Measurements from ENCODE around the gene BCL6.

BCL6 gene

DNA sequence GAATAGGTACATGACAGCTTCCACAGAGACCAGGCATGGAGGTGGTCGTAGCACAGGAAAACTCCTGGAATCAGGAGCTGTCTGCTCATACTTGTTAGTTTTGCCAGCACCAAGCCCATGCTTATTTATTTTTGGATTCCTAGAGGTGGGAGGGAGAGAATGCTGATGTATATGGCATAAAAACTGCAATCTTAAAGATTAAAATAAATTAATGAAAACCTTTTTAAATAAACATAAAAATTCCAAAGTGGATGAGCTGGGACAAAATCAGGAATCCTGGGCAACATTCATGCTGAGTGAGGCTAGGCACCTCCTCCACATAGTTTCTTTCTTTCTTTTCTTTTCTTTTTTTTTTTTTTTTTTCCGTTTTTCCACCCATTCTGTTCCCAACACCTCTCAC, 14.3 kb upstream of the BCL6 start:
- no peak for DNase-seq (ENCODE audit: low read depth)

DNA sequence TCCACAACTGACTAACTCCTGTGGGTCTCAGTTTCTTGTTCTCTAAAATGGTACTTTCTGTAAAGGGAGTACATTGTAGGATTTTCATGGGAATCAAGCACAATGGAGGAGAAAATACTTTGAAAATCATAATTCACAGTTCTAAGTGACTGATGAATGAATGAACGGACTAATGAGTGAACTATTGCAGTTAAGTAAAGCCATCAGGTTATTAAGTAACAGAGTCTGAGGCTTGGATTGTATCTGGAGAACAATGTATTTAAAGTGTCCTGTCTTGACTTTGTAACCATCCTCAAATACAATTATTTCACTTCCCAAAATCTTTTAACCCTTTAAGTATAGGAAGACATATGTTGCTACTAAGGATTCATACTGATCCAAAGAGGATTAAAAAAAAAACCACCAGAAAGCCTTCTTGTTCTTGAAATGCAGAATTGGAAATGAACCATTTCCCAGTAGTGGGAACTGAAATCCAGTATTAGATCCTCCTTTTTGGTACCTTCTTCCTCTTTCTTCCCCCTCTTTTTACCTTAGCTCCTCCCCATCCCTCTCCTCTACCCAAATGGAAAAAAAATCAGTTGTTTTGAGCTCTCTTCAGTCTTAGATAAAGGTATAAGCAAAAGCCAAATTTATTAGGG, 13.2 kb upstream of the BCL6 start:
- no peak for DNase-seq (ENCODE audit: low read depth)

DNA sequence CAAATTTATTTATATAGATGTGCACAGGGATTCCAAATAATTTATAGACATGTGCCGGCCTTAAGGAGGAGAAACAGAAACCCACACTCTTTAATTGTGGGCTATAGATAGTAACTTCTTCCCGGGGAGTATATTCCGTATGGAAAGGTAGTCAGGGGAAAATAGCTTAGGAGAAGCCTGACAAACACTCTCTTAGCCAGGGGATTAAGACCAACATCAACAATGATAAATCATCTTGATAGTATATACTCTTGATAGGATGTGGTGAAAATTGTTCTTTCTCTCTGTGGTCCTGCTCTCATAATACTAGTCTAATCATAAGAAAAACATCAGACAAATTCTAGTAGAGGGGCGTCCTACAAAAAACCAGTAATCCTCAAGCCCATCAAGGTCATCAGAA, 8.2 kb upstream of the BCL6 start:
- no peak for DNase-seq (ENCODE audit: low read depth)

DNA sequence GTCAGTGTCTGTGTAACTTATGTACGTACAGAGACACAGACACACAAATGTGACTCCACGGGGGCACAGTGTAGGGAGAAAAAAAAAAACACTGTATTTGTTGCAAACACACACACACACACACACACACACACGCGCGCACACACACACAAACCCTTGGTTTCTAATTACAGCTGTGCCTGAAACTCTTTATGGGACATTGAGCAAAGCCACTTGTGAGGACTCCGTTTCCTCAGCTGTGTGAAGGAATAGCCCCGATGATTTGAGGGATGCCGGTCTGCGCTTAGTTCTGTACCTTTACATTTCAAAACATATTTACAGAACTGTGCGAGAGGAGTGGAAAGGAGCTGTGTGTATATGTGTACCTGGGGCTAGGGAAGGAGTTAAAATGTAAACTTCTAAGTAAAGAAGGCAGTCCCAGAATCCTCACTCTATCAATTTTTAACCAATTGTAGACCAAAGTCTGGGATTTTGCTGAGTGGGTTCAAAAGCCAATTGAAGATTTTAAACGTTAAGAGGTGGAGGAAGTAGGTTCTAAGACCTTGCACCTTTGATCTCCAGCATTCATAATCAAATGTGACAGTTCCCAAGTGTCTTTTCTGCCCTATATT, 5.3 kb upstream of the BCL6 start:
- DNase-seq (ENCODE audit: low read depth), result no peak

DNA sequence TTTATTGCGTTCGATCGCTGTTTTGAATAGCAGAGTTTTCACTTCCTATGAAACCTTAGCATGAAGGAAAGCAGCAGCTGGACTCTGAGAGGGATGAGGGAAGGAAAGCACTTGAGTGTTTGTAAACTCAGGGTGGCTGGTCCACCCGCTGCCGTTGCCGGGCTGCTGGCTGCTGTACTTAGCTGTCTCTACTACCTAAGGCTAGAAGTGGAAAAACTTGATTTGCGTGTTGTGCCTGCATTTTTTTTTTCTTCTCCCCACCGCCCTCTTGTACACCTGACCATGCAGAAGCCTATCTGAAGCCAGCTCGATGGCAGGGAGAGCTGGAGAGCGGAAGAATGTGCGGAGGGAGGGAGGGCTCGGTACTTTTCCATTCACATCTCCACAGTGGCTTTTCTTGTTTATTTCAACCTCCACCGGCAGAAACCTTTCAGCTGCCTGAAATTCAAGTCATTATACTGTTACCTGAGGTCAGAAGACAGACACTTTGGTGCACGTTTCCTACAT, 4.8 kb upstream of the BCL6 start:
- DNase-seq (ENCODE audit: low read depth), result no peak

DNA sequence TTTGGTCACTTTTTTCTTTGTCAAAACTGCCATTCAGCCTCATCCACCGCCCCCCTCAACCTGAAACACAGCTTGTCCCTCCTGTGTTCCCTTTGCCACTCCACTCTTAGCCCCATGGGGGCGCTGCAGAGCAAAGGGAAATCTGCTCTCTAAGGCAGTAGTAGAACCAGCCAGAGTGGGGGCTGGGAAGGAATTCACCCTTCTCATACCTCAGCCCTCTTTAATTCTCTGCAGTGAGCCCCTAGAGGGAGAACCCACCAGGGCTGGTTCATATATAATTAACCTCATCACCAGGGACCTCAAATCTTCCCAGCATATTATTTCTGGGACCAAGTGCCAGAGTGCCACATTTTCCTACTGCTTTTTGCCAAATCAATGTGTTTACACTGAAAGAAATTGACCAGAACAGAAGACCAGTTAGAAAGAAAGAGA, 2.8 kb upstream of the BCL6 start:
- peak; percentile 71 for DNase-seq (ENCODE audit: low read depth)

DNA sequence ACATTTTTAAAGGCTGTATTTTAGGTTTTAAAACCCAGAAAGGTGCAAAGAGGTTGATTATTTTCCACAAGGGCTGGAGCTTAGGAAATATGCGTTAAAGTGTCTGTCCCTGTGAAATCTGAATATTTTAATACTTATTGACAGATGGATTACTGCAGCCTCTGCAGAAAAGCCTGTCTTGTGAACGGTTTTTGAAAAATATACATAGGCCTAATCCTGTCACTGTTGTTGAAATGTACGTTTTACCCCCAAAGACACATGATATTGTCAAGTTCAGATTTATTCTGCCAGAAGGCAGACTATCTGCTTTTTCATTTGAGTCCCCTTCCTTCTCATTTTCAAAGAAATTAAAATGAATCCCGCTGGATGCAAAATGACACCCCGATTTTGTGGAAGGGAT, 2.2 kb upstream of the BCL6 start:
- DNase-seq (ENCODE audit: low read depth), result no peak

DNA sequence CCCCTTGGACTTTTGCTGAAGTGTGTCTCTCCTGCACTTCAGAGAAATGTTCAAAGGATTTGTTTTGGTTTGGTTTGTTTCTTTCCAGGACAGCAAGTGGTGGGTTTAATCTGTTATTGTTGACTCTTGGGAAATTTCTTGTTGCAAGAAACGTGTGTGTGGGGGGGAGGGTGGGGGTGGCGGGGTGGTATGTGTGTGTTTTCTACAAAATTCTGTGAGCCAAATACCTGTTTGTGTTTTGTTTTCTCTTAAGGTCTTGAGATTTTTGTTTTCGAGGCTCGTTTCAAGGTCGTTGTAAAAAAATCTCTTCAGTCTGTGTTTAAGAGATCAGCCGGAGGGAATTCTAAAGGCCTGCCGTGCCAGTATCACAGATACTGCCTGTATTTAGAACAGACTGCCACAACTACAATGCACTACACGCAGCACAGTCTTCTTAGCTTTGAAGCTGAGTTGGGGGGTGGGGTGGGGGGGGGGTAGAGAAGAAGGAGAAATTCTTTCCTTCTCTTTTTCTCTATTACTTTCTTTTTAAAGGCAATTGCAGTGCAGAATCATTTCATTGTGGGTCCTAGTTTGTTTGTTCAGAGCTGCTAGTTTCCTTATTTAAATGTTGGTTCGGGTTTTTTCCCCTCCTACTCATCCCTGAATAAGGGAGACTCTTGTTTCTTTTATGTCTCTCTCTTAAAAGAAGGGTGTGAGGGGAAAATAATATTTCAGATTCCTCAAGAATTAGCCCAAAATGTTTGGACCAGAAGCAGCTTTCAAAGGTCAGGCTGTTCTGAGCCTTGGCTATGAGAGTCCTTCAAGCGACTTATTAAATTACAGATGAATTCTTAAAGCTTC, 1.4 kb upstream of the BCL6 start:
- no peak for DNase-seq (ENCODE audit: low read depth)

DNA sequence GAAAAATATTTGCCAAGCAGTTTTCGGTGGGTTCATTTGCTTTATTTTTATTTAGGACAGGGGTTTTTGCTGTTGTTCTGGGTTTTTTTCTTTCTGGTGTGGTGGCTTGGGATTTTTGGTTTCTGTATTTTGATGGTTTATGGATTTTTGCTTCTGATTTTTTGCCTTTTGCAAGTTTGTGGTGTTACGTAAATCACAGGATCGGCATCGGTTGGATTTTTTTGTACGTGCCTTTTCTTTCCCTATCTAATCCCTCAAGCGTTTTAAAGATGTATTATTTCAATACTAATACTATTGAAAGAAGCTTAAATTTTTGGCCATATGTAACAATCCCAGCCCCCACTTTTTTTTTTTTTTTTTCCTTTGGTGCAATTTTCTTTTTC, 782 bp upstream of the BCL6 start:
- no peak for DNase-seq (ENCODE audit: low read depth)

DNA sequence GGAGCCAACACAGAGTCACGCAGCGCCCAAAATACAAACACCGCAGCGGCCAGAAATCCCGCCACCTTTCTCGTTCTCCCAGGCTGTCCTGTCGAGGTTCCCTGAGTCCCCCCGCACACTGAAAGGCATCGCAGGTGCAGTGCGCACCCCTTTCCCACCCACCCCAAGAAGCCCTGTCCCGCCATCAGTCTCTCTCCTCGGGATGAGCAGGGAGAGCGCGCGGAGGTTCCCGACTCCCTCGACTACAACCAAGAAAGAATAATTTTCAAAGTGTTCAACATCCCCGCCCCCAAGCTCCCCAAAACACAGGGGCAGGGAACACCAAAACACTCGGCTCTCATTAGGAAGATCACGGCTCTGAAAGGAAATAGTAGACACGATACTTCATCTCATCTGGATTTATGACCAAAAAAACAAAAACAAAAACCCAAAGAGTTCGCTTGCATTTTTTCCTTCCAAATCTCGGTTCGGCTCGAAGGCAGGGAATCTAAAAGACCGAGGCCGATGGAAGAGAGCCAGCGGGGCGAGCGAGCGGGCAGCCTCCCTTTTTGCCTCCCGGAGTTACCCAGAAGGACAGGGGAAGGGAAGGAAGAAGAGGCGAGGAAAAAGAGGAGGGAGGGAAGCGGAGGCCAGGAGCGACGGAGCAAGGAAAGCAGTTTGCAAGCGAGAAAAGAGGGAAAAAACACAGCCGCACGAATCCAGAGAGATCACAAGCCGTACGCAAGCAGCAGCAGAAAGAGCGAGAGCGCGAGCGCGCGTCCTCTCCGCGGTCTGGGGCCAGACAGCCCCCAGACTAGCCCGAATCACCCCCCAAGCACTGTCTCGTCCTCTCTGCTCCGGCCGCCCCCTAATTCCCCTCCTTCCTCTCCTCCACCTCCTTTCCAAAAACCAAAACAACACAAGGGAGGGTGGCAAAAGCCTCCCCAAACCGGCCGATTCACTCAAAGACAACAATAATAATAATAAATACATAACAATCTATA, 808 bp downstream of the BCL6 start:
- DNase-seq (ENCODE audit: low read depth), result peak; percentile 34

DNA sequence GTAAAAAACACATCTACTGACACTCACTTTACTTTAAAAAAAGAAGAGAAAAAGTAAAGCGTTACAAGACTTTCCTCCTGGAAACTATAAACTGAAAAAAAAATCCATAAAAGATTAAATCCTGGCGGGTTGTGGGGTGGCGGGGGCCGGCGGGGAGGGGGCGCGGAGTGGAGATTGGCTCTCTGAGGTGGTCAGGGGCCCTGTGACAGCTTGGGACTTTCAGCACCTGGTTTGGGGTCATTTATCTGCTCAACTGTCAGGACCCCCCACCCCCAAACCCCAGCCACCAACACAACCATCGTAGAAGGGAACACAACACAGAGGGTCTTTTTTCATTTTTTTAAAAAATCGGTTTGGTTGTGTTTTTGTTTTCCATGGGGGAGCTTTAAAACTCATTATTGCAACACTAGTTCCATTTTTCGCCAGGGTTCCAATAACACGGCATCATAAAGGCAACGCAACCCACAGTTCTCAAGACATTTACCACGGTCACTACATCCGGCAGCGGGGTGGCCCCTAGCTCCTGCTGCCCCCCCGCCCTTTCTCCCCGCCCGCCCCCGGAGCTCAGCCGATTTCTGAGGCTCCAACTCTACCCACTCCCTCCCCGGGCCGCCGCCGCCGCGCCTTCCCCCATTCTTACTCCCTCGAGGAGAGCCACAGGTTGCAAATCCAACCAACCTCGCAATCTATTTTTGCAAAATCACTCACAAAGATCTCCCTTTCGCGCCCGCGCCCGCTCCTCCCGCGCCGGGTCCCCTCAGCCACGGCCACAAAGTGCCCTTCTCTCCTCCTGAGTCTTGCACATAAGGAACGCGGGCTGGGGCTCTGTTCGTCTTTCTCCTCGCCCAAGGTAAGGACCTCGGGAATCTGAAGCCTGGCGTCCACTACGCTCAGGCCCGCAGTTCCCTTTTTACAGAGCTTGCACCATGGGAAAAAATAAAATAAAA, 1.8 kb downstream of the BCL6 start:
- peak; percentile 46 for DNase-seq (ENCODE audit: low read depth)

DNA sequence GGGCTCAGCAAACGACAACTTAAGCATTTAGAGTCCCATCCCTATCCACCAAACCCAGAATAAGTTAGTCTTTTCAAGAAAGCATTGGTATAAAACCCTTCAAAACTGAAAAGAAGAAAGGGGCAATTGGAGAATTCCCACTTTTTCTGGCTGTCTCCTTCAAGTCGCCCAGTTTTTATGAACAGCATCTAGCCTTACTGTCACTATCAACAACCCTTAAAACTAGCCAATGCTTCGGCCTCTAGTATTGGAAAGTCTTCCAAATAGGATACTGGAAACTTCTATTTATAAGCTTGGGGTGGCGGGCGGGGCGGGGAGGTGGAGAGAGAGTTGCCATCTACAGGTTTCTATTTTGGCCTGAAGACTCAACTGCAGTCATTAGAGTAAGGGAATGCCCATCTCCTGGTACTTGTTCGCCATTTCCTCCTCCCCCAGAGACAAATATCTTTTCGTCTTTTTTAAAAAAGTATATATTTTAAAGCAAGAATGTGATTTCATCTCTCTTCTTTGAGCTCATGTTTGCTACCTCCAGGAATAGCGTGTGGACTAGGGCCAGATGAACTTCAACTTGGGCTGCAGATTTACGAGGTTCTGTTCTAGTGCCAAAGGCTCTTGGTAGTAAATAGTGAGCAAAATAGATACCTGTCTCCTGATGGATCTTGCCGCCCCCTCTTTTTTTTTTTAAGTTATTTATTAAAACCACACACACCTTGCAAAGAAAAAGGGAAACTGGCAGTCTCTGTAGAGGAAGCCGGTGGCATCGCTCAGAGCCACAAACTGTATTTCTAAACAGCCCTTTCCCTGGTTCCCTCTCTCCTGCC, 2.7 kb downstream of the BCL6 start:
- DNase-seq (ENCODE audit: low read depth), result no peak

DNA sequence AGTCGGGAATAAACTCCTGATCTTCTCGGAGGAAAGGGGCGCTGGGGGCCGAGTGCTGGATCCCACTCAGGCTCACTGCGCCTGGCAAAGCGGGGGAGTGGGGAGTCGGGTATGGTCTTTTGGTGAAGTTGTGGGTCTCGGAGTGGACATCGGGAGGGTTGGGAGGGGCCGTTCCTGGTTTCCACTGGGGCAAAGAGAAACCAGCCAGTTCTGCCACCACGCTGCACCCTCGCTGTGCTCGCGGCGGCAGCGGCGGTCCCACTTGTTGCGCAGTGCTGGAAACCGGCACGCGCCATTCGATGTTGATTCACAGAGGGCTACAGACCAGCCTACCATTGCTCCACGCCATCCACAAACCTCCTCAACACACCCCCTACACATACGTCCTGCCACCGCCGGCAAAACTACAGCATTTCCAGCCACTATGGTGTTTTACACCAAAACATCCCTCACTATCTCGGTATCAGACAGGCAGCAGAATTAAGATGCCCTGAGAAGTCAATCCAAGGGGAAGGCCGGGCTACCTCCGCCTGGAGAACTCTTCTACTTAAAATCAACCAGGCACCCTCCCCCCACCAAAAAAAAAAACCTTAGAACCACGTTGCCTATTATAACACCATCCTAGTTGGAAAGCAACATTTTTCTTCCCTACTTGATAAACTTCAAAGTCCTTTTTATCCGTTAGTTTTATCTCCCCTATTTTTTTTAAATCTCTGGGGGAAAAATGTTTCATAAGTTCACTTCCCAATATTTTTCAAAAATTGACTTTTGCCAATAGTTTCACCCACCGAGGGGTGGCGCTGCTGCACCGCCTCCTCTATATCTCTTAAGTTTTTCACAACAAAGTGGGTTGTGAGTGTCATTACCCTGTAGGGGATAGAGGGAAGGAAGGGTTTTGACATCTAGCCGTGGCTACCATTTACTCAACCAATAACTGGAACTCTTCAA, 3.6 kb downstream of the BCL6 start:
- DNase-seq (ENCODE audit: low read depth), result peak; percentile 45

DNA sequence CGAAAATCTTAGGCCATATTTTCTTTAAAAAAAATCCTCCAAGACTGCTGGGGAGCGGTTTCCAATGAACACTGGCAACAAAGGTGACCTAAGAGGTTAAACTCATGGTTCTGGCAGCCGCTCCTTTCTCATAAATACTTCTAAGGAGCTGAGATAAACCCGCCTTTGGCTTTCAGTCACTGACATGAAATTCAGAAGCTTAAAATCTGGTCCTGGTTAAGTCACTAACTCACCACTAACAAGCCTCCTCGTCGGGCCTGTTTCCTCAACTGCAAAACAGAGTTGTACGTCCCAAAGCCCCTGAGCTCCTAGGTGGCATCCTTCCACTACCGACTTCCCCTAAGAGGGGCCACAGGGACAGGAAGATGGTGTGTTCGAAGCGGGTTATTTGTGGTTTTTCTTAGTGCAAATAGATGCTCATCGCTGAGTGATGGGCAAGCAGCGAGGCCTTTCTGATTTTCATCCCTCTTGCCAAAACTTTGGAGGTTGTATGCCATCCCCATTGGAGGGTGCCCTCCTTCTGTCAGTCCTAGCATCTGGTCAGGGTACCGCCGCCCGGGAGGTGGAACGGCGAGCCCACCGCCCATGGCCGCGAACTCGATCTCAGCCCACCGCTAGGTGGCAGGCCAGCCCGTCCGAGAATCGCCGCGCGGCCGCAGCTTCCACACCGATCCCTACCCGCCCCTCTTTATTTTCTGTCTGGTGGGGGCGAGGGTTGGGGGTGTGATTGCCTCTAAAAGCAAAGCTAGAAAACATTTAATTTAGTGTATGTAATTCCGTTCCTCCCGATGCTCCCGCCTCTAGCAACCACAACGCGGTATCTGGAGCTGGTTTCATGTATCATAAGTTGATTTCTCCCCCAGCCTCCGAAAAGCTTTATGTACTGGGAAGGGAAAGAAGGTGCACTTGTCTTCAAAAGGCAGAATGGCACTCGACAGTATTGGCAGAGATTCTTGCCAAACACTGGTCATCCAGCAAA, 4.6 kb downstream of the BCL6 start:
- DNase-seq (ENCODE audit: low read depth), result peak; percentile 59

DNA sequence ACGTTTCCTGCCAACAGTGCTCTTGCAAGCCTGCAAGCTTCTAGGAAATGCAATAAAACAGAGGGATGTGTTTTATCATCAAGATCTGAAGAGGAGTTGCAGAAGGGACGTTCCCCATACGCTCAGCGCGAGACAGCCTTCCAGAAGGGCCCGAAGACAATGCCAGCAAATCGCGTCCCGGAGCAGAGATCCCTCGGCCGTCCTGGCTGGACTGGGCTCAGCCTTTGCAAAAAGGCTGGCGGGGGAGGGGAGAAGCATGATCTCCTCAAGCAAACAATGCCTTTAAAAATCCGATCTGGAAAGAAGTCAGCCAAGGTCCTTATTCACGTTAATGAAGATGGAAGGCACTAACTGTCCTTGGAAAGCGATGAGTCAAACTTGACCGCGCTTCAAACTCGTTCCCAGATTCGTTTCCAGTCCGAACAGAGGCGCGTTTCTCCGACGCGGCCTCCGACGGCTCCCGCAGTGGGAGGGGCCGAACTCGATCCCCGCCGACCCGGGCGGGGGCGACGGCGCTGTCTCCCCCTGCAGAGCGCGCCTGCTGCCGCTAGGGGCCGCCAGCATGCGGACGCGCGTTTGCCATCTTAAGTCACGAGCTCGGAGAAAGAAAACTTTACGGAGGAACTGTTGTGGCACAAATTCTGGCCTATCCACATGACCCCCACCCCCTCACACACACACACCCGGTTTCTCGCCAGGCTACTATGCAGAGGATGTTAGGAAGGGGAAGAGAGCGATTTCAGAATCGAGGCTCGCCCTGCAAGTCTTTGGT, 5.5 kb downstream of the BCL6 start:
- peak; percentile 77 for DNase-seq (ENCODE audit: low read depth)

DNA sequence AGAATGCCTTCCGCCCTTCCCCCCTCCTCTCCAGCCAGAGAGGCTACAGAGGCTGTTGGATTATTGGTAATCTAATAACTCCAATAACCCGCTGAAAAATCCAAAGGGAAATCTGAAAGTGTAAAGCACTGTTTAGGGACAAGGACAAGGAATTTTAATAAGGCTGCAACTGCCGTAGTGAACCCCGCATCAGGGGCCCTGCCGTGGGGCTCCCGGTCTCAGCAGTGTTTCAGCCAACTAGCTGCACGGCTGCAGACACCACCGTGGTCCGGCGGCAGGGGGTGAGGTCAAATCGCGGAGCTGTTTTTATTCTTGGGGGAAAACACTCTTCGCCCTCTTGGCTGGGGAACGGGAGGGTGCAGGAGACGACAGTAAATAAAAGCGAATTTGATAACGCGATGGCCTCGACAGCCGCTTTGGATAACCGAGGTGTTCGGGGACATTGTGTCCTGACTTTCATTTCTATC, 6.1 kb downstream of the BCL6 start:
- no peak for DNase-seq (ENCODE audit: low read depth)
